Stomach (tissue), 4 donors: ENCODE data around the gene GBX1.

Experiments used
- CTCF ChIP-seq, 7 experiments: fragments of 450-650 bp in 4 of 7; fragments of 200-600 bp in 3 of 7; sonication (generic) in 3 of 7; IDR thresholded peaks; one replicate each; pipeline ENCODE4 v1.5.1; 2016 to 2019; ENCODE audit warnings: antibody characterized with exemption in 7 of 7, control low read depth in 2 of 7, mild to moderate bottlenecking in 1 of 7
- EP300 ChIP-seq: sonication (generic); formaldehyde crosslinking; IDR thresholded peaks from one replicate; pipeline ENCODE4 v1.6.1; 2017; ENCODE audit warnings: antibody characterized with exemption
- POLR2AphosphoS5 ChIP-seq, 3 donors: sonication (generic); formaldehyde crosslinking; IDR thresholded peaks; one replicate each; pipeline ENCODE4 v1.6.1; 2016; ENCODE audit warnings: antibody characterized with exemption in 3 of 3

- TF ChIP-seq POLR2AphosphoS5 (IDR thresholded peaks at IDR 0.05), result no peak
- no peak for TF ChIP-seq CTCF (IDR thresholded peaks at IDR 0.05)
- TF ChIP-seq EP300, result no peak
Observed at GRCh38 chr7:151113344-151114150, 53.9 kb downstream of the GBX1 start.
